Measurements from ENCODE around the gene CCDC159. TPM values are rescaled to one million over a fixed set of nuclear protein-coding genes. Genes with fewer than 3 reads are reported as not detected.

CCDC159 gene
- total and polyA plus RNA-seq, 2 of the 13 experiments (the other 11 are each of a cell fraction or from before 2014, with no cell fraction given), result 1.7 to 6.3 TPM

GRCh38 chr19:11380653-11381537 lies 34.6 kb downstream of the CCDC159 start (continued):
- TF ChIP-seq BCL3 (CRISPR knock-in tag; IDR thresholded peaks at IDR 0.05), result peak; percentile 56; the same call in 1 of the 2 replicates
- TF ChIP-seq ZNF264 (CRISPR knock-in tag; IDR thresholded peaks at IDR 0.05), result peak; percentile 48; the same call in 1 of the 2 replicates
- TF ChIP-seq PAWR (CRISPR knock-in tag; IDR thresholded peaks at IDR 0.05; ENCODE audit: borderline replicate concordance), result no peak
- peak; percentile 81 for TF ChIP-seq CSRNP1 (CRISPR knock-in tag; IDR thresholded peaks at IDR 0.05)
- TF ChIP-seq FOXO1 (CRISPR knock-in tag; IDR thresholded peaks at IDR 0.05), result peak; percentile 37
- TF ChIP-seq E2F5 (CRISPR knock-in tag; conservative IDR thresholded peaks at IDR 0.05), result peak; percentile 83; the same call in 1 of the 2 replicates
- TF ChIP-seq NFYB (CRISPR knock-in tag; IDR thresholded peaks at IDR 0.05), result peak; percentile 93
- 0 out of 2 replicates have a peak, but pooled peaks have one; percentile 68 for TF ChIP-seq ZNF224 (CRISPR knock-in tag; IDR thresholded peaks at IDR 0.05)
- TF ChIP-seq ZBTB7A (CRISPR knock-in tag; IDR thresholded peaks at IDR 0.05), result peak; percentile 77; the same call in 1 of the 2 replicates
- peak; percentile 31; the same call in 1 of the 2 replicates for TF ChIP-seq ESRRA (CRISPR knock-in tag; IDR thresholded peaks at IDR 0.05; ENCODE audit: low read depth)
- TF ChIP-seq YEATS4 (CRISPR knock-in tag; IDR thresholded peaks at IDR 0.05; ENCODE audit: borderline replicate concordance), result peak; percentile 62; the same call in 1 of the 2 replicates
- TF ChIP-seq TFDP1 (CRISPR knock-in tag; IDR thresholded peaks at IDR 0.05; ENCODE audit: borderline replicate concordance), result peak; percentile 92
- no peak for TF ChIP-seq ZFP36L2 (CRISPR knock-in tag; IDR thresholded peaks at IDR 0.05)
- peak; percentile 83 for TF ChIP-seq ZNF883 (CRISPR knock-in tag; IDR thresholded peaks at IDR 0.05; ENCODE audit: not compliant biosample characterization)
- TF ChIP-seq HBP1 (CRISPR knock-in tag; IDR thresholded peaks at IDR 0.05; ENCODE audit: low read depth), result 0 out of 2 replicates have a peak, but pooled peaks have one; percentile 16
- peak; percentile 65 for TF ChIP-seq ASH2L (IDR thresholded peaks at IDR 0.05; ENCODE audit: insufficient read length, low read depth, low read length)
- no peak for TF ChIP-seq PBX3 (CRISPR knock-in tag; IDR thresholded peaks at IDR 0.05; ENCODE audit: borderline replicate concordance)
- peak; percentile 34; the same call in 1 of the 2 replicates for TF ChIP-seq TBX2 (CRISPR knock-in tag; IDR thresholded peaks at IDR 0.05; ENCODE audit: borderline replicate concordance)
- no peak for TF ChIP-seq ZNF468 (CRISPR knock-in tag; IDR thresholded peaks at IDR 0.05)
